Neural progenitor cell (in vitro differentiated cells): ENCODE data around the gene HSD17B13.
"Not testable (repeated sequence)": the region's sequence is repeated elsewhere in the genome, so short reads cannot be mapped to it uniquely, and the experiment has no call there.

ENCODE experiments used
- CTCF ChIP-seq: fragments of 200-600 bp; sonication (generic); IDR thresholded peaks from 2 replicates; pipeline ENCODE4 v1.5.1; 2017; ENCODE audit warnings: antibody characterized with exemption, mild to moderate bottlenecking
- EZH2 ChIP-seq: fragments of 200-600 bp; sonication (generic); IDR thresholded peaks from 2 replicates; pipeline ENCODE4 v1.6.1; 2017; ENCODE audit warnings: antibody characterized with exemption, mild to moderate bottlenecking, moderate library complexity
- EZH2phosphoT487 ChIP-seq: fragments of 200-600 bp; sonication (generic); IDR thresholded peaks from 2 replicates; pipeline ENCODE4 v1.6.1; 2017; ENCODE audit warnings: antibody characterized with exemption

GRCh38 chr4:87284268-87284667 is 38.4 kb downstream of the HSD17B13 start:
- TF ChIP-seq EZH2, CTCF, EZH2phosphoT487: not testable (repeated sequence)
